ENCODE measurements around the gene SLC12A8. TPM values are rescaled to one million over a fixed set of nuclear protein-coding genes. Genes with fewer than 3 reads are reported as not detected.

SLC12A8 gene
- total RNA-seq, 2 experiments from 2014 or later, result 0.36 to 0.38 TPM

DNA sequence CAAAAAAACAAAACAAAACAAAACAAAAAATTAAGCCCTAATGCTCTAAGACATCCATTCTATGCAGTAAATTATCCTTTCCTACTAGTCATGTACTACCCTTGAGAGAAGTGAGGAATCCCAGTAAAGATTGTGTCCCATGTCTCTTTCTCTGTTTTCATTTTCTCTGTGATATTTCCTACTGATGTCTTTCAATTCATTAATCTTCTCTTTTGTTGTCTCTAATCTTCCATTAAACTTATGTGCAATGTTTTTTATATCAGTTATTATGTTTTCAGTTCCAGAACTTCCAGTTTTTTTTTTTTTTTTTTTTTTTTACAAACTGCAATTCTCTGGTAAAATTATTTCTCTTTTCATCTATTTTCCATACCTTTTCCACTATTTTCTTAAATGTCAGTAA is 44.1 kb upstream of the SLC12A8 start:
- Mint-ChIP-seq H3K4me1 (ENCODE audit: low read depth) (peaks cover 4% of the 10 kb centered on the region), H3K36me3 (ENCODE audit: low read depth) (peaks cover 77% of the 10 kb centered on the region), H3K4me3 (no peak overlapping the region), H3K27ac (no peak overlapping the region), H3K27me3 (no peaks in the 10 kb centered on the region), H3K9me3 (peaks cover 6% of the 10 kb centered on the region)
- intact Hi-C loops (cut with DNase I, micrococcal nuclease), result no loop called here
- no peak overlapping the region for H3K4me3 ChIP-seq (ENCODE audit: low read length)
- TF ChIP-seq, protein P1, sequence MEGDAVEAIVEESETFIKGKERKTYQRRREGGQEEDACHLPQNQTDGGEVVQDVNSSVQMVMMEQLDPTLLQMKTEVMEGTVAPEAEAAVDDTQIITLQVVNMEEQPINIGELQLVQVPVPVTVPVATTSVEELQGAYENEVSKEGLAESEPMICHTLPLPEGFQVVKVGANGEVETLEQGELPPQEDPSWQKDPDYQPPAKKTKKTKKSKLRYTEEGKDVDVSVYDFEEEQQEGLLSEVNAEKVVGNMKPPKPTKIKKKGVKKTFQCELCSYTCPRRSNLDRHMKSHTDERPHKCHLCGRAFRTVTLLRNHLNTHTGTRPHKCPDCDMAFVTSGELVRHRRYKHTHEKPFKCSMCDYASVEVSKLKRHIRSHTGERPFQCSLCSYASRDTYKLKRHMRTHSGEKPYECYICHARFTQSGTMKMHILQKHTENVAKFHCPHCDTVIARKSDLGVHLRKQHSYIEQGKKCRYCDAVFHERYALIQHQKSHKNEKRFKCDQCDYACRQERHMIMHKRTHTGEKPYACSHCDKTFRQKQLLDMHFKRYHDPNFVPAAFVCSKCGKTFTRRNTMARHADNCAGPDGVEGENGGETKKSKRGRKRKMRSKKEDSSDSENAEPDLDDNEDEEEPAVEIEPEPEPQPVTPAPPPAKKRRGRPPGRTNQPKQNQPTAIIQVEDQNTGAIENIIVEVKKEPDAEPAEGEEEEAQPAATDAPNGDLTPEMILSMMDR (IDR thresholded peaks at IDR 0.05), result no peak
- POLR2A ChIA-PET, result no interaction called here
- H3K36me3 ChIP-seq (ENCODE audit: insufficient read depth, low read length), result peaks cover 2% of the 10 kb centered on the region
- no peak overlapping the region for H3K27ac ChIP-seq (ENCODE audit: low read depth in 1 of 2, low read length in 2 of 2)
- CTCF ChIA-PET, result no interaction called here
- H3K9me3 ChIP-seq (ENCODE audit: control insufficient read depth in 1 of 2, insufficient read depth in 1 of 2, low read length in 2 of 2), result peaks cover 0 to 12% of the 10 kb centered on the region in 2 experiments
- ATAC-seq (ENCODE audit: poor library complexity) (no peak), DNase-seq (no peak)
- no peaks in the 10 kb centered on the region for H3K4me1 ChIP-seq (ENCODE audit: insufficient read depth, low read length)
- H3K27me3 ChIP-seq (ENCODE audit: control insufficient read depth in 1 of 2, insufficient read depth in 2 of 2, low read length in 2 of 2), result no peaks in the 10 kb centered on the region

GRCh38 chr3:125250973-125251372 is 38.4 kb upstream of the SLC12A8 start:
- no peak for DNase-seq
- Mint-ChIP-seq H3K36me3 (ENCODE audit: low read depth) (peaks cover 50% of the 10 kb centered on the region), H3K4me3 (no peak overlapping the region), H3K27me3 (no peaks in the 10 kb centered on the region), H3K4me1 (ENCODE audit: low read depth) (no peaks in the 10 kb centered on the region), H3K9me3 (no peaks in the 10 kb centered on the region), H3K27ac (no peak overlapping the region)
- intact Hi-C loops (cut with DNase I, micrococcal nuclease), result no loop called here
- no peaks in the 10 kb centered on the region for H3K27me3 ChIP-seq (ENCODE audit: control insufficient read depth in 1 of 2, insufficient read depth in 2 of 2, low read length in 2 of 2)
- no peaks in the 10 kb centered on the region for H3K36me3 ChIP-seq (ENCODE audit: insufficient read depth, low read length)
- H3K27ac ChIP-seq (ENCODE audit: low read depth in 1 of 2, low read length in 2 of 2), result no peak overlapping the region
- no peak for ATAC-seq (ENCODE audit: poor library complexity)
- H3K4me3 ChIP-seq (ENCODE audit: low read length), result no peak overlapping the region
- ChIA-PET POLR2A (no interaction called here), CTCF (no interaction called here)
- TF ChIP-seq, protein P1 (IDR thresholded peaks at IDR 0.05), result no peak
- no peaks in the 10 kb centered on the region for H3K4me1 ChIP-seq (ENCODE audit: insufficient read depth, low read length)
- peaks cover 0 to under 1% of the 10 kb centered on the region in 2 experiments for H3K9me3 ChIP-seq (ENCODE audit: control insufficient read depth in 1 of 2, insufficient read depth in 1 of 2, low read length in 2 of 2)

GRCh38 chr3:125246237-125246636 is 33.7 kb upstream of the SLC12A8 start:
- H3K27me3 Mint-ChIP-seq, result no peaks in the 10 kb centered on the region
- ATAC-seq (ENCODE audit: poor library complexity), result no peak
- no peaks in the 10 kb centered on the region for H3K9me3 ChIP-seq (ENCODE audit: control insufficient read depth in 1 of 2, insufficient read depth in 1 of 2, low read length in 2 of 2)
- no peaks in the 10 kb centered on the region for H3K4me1 ChIP-seq (ENCODE audit: insufficient read depth, low read length)
- no peak overlapping the region for H3K27ac ChIP-seq (ENCODE audit: low read depth in 1 of 2, low read length in 2 of 2)
- no peaks in the 10 kb centered on the region for H3K4me1 Mint-ChIP-seq (ENCODE audit: low read depth)
- CTCF ChIA-PET, result no interaction called here
- H3K9me3 Mint-ChIP-seq, result no peaks in the 10 kb centered on the region
- H3K4me3 Mint-ChIP-seq, result no peak overlapping the region
- no peak for DNase-seq
- no peak overlapping the region for H3K27ac Mint-ChIP-seq
- intact Hi-C loops (cut with DNase I, micrococcal nuclease), result no loop called here
- POLR2A ChIA-PET, result no interaction called here
- H3K36me3 ChIP-seq (ENCODE audit: insufficient read depth, low read length), result no peaks in the 10 kb centered on the region
- TF ChIP-seq, protein P1 (IDR thresholded peaks at IDR 0.05), result no peak
- no peaks in the 10 kb centered on the region for H3K27me3 ChIP-seq (ENCODE audit: control insufficient read depth in 1 of 2, insufficient read depth in 2 of 2, low read length in 2 of 2)
- no peak overlapping the region for H3K4me3 ChIP-seq (ENCODE audit: low read length)
- peaks cover 55% of the 10 kb centered on the region for H3K36me3 Mint-ChIP-seq (ENCODE audit: low read depth)

Data from CD4-positive, alpha-beta T cell (primary cell).